PC-3 (cell line): Measurements from ENCODE around the gene PHF21B. TPM values are rescaled to one million over a fixed set of nuclear protein-coding genes. Genes with fewer than 3 reads are reported as not detected.

Experiments
- ATAC-seq: fragments of 200-7000 bp; cut with Tn5 transposase; 2 replicates; pipeline ENCODE4 v1.9.1; 2020; ENCODE audit warnings: mild to moderate bottlenecking, moderate library complexity
- BruUV-seq: library from RNA; stranded (reverse); fragments of 400-500 nt; replicated peaks from 2 replicates; lab custom pipeline; 2021; lab: Mats Ljungman, UMichigan
- CTCF ChIA-PET: fragments of 300-600 bp; sonication (Branson Sonifier 250); formaldehyde crosslinking; loops from one replicate; lab custom pipeline; 2022; ENCODE audit warnings: antibody characterized with exemption; lab: Charles Lee
- POLR2A ChIA-PET: fragments of 300-600 bp; sonication (Branson Sonifier 250); formaldehyde crosslinking; loops from one replicate; lab custom pipeline; 2022; ENCODE audit warnings: antibody characterized with exemption; ENCODE audit not compliant: unreplicated experiment; lab: Charles Lee
- DNase-seq: peaks from one replicate; pipeline ENCODE4 v3.0.0-alpha.2; 2015
- H2AFZ ChIP-seq: fragments of 300-600 bp; sonication (generic); 2 replicates; pipeline ENCODE4 v1.6.0; 2016; ENCODE audit warnings: antibody characterized with exemption, low read length
- H3F3A ChIP-seq: fragments of 300-600 bp; sonication (generic); one replicate; pipeline ENCODE4 v1.6.0; 2017; ENCODE audit warnings: antibody characterized with exemption, low read length, control low read depth, mild to moderate bottlenecking; ENCODE audit not compliant: unreplicated experiment
- H3K27ac ChIP-seq: fragments of 300-600 bp; sonication (generic); 2 replicates; pipeline ENCODE4 v1.5.1; 2016; ENCODE audit warnings: mild to moderate bottlenecking, low read length
- H3K27me3 ChIP-seq: fragments of 300-600 bp; sonication (generic); 2 replicates; pipeline ENCODE4 v1.6.1; 2016; ENCODE audit warnings: low read length, mixed read lengths
- H3K36me3 ChIP-seq: fragments of 300-600 bp; sonication (generic); 2 replicates; pipeline ENCODE4 v1.6.1; 2016; ENCODE audit warnings: low read depth, mixed run types, low read length, mixed read lengths
- H3K4me1 ChIP-seq: fragments of 300-600 bp; sonication (generic); 2 replicates; pipeline ENCODE4 v1.5.1; 2016; ENCODE audit warnings: low read length; ENCODE audit not compliant: insufficient read depth
- H3K4me2 ChIP-seq: fragments of 300-600 bp; sonication (generic); 2 replicates; pipeline ENCODE4 v1.6.0; 2016; ENCODE audit warnings: low read length
- H3K4me3 ChIP-seq: fragments of 300-600 bp; sonication (generic); 2 replicates; pipeline ENCODE4 v1.5.1; 2016; ENCODE audit warnings: mild to moderate bottlenecking, low read length, mixed read lengths
- H3K79me2 ChIP-seq: fragments of 300-600 bp; sonication (generic); 2 replicates; pipeline ENCODE4 v1.6.1; 2017; ENCODE audit warnings: low read length, mixed read lengths
- H3K9ac ChIP-seq: fragments of 300-600 bp; sonication (generic); 2 replicates; pipeline ENCODE4 v1.6.0; 2016; ENCODE audit warnings: mild to moderate bottlenecking, low read length
- H3K9me2 ChIP-seq: fragments of 300-600 bp; sonication (generic); replicated peaks from 2 replicates; pipeline ENCODE4 v1.6.1; 2016; ENCODE audit warnings: mixed run types, low read length, mixed read lengths
- H3K9me3 ChIP-seq: fragments of 300-600 bp; sonication (generic); 2 replicates; pipeline ENCODE4 v1.6.1; 2016; ENCODE audit warnings: low read length, mixed read lengths
- H4K20me1 ChIP-seq: fragments of 300-600 bp; sonication (generic); 2 replicates; pipeline ENCODE4 v1.6.1; 2016; ENCODE audit warnings: low read length, mixed read lengths
- CTCF ChIP-seq: fragments of 300-600 bp; sonication (generic); conservative IDR thresholded peaks from 2 replicates; pipeline ENCODE4 v1.5.1; 2017; ENCODE audit warnings: antibody characterized with exemption, low read depth, mild to moderate bottlenecking, low read length
- EZH2 ChIP-seq: fragments of 300-600 bp; sonication (generic); IDR thresholded peaks from one replicate; pipeline ENCODE4 v1.6.1; 2017; ENCODE audit warnings: antibody characterized with exemption, mild to moderate bottlenecking, low read length; ENCODE audit not compliant: unreplicated experiment
- EZH2phosphoT487 ChIP-seq: fragments of 300-600 bp; sonication (generic); IDR thresholded peaks from 2 replicates; pipeline ENCODE4 v1.6.1; 2018; ENCODE audit warnings: mild to moderate bottlenecking, antibody characterized with exemption, low read length, borderline replicate concordance
- intact Hi-C: fragments of 100-400 bp; cut with micrococcal nuclease; formaldehyde crosslinking; loops from 2 replicates; pipeline ENCODE4 v1.9.0; 2023
- total RNA-seq: library from RNA; depleted of rRNA; stranded (reverse); fragments of >200 nt; gene quantifications from 2 replicates; pipeline ENCODE4 v1.2.3, GENCODE V29; 2014

PHF21B gene
- total RNA-seq, 1 experiment from 2014 or later: not detected

- POLR2A ChIA-PET: no interaction called here
- Histone ChIP-seq H3K4me2 (no peak overlapping the region), H3K4me3 (no peak overlapping the region), H2AFZ (no peak overlapping the region), H3K27ac (no peak overlapping the region), H3F3A (no peaks in the 10 kb centered on the region), H3K9me3 (no peaks in the 10 kb centered on the region), H3K79me2 (no peaks in the 10 kb centered on the region), H3K36me3 (no peaks in the 10 kb centered on the region), H4K20me1 (no peaks in the 10 kb centered on the region), H3K9me2 (no peaks in the 10 kb centered on the region), H3K9ac (no peak overlapping the region), H3K27me3 (no peaks in the 10 kb centered on the region), H3K4me1 (no peaks in the 10 kb centered on the region)
- no TSS peak for BruUV-seq
- DNase-seq (no peak), ATAC-seq (no peak)
- TF ChIP-seq EZH2 (no peak), CTCF (no peak), EZH2phosphoT487 (no peak)
- CTCF ChIA-PET: no interaction called here
- intact Hi-C loops: no loop called here
These were observed 160.9 kb downstream of the PHF21B start for GRCh38 chr22:44848791-44849420.

GRCh38 chr22:44848296-44848741 lies 161.5 kb downstream of the PHF21B start:
- H4K20me1 ChIP-seq: no peaks in the 10 kb centered on the region
- TF ChIP-seq EZH2phosphoT487 (no peak), CTCF (no peak), EZH2 (no peak)
- DNase-seq (no peak), ATAC-seq (no peak)
- no peak overlapping the region for H3K27ac ChIP-seq
- H3K4me2 ChIP-seq: no peak overlapping the region
- H3K4me3 ChIP-seq: no peak overlapping the region
- ChIA-PET POLR2A (no interaction called here), CTCF (no interaction called here)
- H3K27me3 ChIP-seq: no peaks in the 10 kb centered on the region
- H3K79me2 ChIP-seq: no peaks in the 10 kb centered on the region
- H3K36me3 ChIP-seq: no peaks in the 10 kb centered on the region
- intact Hi-C loops: no loop called here
- no peak overlapping the region for H3K9ac ChIP-seq
- BruUV-seq: no TSS peak
- no peaks in the 10 kb centered on the region for H3F3A ChIP-seq
- no peaks in the 10 kb centered on the region for H3K9me2 ChIP-seq
- no peaks in the 10 kb centered on the region for H3K4me1 ChIP-seq
- H2AFZ ChIP-seq: no peak overlapping the region
- H3K9me3 ChIP-seq: no peaks in the 10 kb centered on the region

GRCh38 chr22:44847892-44848291 lies 161.9 kb downstream of the PHF21B start:
- no TSS peak for BruUV-seq
- Histone ChIP-seq H3F3A (no peaks in the 10 kb centered on the region), H3K4me2 (no peak overlapping the region), H3K4me1 (no peaks in the 10 kb centered on the region), H3K27me3 (no peaks in the 10 kb centered on the region), H3K9me2 (no peaks in the 10 kb centered on the region), H2AFZ (no peak overlapping the region), H3K4me3 (no peak overlapping the region), H4K20me1 (no peaks in the 10 kb centered on the region), H3K36me3 (no peaks in the 10 kb centered on the region), H3K9ac (no peak overlapping the region), H3K27ac (no peak overlapping the region), H3K9me3 (no peaks in the 10 kb centered on the region), H3K79me2 (no peaks in the 10 kb centered on the region)
- intact Hi-C loops: no loop called here
- CTCF ChIA-PET: no interaction called here
- DNase-seq (no peak), ATAC-seq (no peak)
- POLR2A ChIA-PET: no interaction called here
- no peak for TF ChIP-seq EZH2phosphoT487
- TF ChIP-seq CTCF: no peak
- TF ChIP-seq EZH2: no peak
